Epithelial cell of prostate (primary cell): ENCODE data around the gene EPX.
A peak's percentile ranks its signal among the peaks of the same experiment; 100 is the strongest.

Experiments
- DNase-seq: peaks from one replicate; pipeline ENCODE4 v3.0.0-alpha.2; 2011; ENCODE audit warnings: low read depth, low spot score
- H3K27ac ChIP-seq: fragments of 450-650 bp; 2 replicates; pipeline ENCODE4 v1.5.1; 2017; ENCODE audit warnings: mild to moderate bottlenecking

EPX gene

DNA sequence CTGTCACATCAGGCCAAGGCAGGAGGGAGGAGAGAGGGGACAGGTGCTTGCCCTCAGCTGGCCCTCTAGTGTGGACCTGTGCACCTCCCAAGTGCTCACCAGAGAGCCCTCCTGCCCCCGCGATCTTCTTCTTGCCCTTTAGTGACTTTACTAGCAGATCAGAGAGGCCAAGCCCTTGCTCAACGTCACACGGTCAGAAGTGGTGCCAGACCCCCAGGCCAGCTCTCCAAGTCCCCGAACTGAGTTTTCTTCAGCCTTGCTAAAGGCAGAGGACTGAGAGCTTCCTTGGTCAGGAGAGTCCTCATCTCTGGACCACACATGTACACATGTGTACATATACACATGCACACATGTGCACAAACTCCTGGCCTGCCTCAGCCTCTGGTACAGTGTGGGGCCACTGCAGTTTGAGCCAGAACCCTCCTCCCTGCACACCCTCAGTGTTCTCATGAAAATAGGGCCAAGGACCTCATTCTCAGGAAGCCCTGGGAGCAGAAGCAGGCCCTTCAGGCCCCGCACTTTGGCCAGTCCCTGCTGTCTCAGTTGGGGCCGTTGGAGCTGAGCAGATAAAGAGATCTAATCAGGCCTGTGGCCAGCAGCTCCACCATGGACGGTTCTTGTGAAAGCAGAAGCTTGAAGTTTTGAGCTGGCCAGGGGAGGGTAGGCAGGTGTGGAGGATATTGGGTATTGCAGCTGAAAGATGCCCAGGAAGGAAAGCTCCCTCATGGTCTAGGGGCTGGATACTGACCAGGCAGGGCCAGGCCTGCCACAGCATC is 7.4 kb upstream of the EPX start:
- no peak for DNase-seq
- no peak overlapping the region for H3K27ac ChIP-seq

DNA sequence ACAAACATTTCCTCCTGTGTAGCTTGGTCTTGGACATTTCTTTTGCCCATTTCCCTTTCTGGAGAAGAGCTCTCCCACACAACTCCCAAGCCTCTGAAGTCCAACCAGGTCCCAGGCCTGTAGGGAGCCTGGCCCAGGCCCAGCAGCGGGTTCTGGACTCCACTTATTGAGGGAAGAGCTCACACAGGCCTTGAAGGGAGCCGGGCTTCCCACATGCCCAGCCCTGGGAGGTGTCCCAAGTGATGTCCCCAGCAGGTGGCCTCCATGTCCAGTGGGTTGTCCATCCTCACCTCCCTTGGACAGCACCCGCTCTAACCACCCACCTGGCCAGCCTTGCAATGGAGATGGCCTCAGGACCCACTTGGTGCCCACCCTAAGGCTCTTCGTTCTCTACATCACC is 5.9 kb upstream of the EPX start:
- H3K27ac ChIP-seq: no peak overlapping the region
- DNase-seq: no peak

DNA sequence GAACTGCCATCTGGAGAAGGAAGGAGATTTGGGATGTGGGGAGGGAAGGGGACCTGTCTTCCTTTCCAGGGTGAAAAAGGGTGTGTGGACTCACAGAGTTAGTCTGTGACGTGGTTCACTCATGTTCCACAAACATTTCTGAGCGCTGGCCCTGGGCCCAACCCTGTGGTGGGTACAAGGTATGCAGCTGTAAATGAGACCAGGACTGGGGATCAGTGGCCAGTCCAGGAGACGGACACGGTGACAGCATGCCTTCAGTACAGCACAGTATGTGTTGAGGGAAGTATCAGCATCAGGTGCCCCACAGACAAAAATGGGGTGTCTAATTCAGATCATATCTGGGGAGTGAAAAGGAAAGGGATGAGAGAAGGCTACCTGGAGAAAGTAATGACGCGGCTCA is 5.5 kb upstream of the EPX start:
- H3K27ac ChIP-seq: no peak overlapping the region
- DNase-seq: no peak

DNA sequence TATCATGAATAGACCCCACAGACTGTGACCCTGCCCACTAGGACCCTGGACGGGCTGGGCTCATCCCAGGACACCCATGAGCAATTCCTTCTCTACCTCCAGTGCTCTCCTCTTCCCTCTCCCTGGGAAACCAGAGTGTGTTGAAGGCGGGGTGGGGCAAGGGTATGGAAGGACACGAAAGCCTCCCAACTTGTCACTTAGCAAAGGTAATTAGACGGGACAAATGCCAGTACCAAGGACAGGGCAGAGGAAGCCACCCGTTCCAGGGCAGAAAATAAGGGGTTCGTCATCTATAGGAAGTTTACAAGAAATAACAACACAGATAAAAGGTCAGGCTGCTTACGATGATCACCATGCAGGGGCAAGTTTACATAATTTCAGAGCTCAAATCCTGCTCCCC is 4.9 kb upstream of the EPX start:
- no peak overlapping the region for H3K27ac ChIP-seq
- no peak for DNase-seq

DNA sequence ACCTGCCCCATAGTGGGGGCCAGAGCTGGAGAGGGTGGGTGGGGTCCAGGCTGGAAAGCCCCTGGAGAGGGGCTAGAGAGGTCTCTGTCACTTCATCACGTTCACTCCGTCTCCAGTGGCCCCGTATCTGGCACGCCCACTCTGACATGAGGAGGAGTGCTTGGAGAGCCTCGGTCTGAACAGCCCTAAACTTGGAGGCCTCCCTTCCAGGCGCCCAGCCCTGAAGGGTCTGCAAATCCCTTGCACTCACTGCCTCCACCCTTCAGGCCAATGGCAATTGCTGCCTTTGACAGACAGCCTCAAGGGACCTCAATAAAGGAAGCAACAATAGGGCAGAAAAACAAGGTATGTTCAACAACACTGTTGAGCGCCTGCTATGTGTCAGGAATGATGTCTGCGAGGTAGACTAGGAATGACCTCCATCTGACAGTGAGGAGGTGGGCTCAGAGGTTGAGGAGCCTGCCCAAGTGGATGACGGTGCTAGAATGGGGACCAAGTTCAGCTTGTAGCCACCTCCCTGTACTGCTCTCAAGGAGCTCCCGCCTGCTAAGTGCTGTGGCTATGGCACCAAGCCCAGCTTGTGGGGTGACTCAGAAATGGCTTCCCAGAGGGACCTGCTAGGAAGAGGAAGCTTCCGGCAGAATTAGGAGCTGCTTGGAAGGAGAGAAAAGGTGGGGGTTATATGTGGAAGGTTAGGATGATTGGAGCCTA is 2.9 kb upstream of the EPX start:
- peak; percentile 48 for DNase-seq
- H3K27ac ChIP-seq: no peak overlapping the region

DNA sequence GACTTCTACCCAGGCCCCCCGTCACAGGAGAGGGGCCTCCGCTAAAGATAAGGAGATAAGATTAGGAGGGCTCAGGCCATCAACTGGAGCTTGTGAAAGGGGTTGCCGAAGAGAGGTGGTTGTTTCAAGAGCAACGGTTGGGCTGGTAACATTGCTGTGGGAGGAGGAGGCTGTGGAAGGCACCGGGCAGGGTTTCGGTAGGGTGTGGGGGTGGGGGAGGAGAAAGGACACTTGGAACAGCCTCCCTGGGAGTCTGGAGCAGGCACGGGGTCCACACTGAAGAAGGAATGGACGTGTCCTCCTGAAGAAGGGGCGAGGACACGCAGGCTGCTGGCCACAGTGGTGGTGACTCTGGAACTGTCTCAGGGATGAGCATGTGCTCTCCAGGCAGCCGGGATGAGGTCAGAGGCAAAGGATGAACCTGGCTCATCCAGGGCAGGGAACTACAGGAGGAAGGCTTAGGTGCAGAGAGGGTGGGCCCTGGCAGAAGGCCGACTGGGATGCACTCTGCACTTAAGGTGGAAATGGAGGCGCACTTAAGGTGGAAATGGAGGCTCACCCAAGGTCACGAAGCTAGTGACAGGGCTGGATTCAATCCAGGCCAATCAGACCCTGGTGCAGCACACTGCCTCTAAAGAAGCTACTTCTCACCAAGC is 1.2 kb upstream of the EPX start:
- DNase-seq: no peak
- H3K27ac ChIP-seq: no peak overlapping the region

DNA sequence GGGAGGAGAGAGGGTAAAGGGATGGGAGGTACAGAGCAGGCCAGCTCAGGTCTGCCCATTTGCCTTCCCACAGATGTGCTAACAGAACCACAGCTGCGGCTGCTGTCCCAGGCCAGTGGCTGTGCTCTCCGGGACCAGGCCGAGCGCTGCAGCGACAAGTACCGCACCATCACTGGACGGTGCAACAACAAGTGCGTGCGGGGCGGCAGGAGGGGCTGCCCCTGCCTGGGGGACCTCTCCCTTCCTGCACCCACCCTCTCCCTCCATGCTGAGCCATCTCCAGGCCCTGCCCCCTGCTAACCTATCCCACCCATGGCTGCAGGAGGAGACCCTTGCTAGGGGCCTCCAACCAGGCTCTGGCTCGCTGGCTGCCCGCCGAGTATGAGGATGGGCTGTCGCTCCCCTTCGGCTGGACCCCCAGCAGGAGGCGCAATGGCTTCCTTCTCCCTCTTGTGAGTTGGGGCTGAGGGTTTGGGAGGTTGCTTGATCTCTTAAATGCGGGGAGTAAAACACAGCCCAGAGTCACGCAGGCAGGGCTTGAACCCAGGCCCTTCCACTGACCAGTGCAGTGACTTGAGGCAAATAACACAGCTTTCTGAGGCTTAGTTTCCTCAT is 1.2 kb downstream of the EPX start:
- no peak overlapping the region for H3K27ac ChIP-seq
- no peak for DNase-seq

DNA sequence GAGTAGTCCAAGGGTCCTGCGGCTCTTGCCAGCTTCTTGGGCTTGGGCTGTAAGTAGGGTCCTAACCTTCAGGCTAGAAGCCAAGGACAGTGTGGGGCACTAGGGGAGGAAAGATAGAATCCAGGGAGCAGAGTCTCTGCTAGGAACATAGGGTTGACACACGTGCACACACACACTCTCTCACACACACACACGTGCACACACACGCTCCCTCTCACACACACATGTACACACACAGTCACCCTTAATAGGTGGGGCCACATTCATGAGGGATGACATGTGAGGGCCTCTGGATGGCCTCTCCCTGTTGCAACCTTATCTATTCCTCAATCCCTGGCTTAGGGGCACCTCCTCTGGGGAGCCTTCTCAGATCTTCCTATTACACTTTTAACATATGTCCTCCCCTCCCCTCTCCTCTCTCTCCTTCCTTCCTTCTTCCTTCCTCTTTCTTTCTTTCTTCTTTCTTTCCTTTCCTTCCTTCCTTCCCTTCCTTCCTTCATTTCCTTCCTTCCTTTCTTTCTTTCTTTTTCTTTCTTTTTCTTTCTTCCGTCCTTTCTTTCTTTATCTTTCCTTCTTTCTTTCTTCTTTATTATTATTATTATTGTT is 3.1 kb downstream of the EPX start:
- no peak for DNase-seq
- no peak overlapping the region for H3K27ac ChIP-seq

DNA sequence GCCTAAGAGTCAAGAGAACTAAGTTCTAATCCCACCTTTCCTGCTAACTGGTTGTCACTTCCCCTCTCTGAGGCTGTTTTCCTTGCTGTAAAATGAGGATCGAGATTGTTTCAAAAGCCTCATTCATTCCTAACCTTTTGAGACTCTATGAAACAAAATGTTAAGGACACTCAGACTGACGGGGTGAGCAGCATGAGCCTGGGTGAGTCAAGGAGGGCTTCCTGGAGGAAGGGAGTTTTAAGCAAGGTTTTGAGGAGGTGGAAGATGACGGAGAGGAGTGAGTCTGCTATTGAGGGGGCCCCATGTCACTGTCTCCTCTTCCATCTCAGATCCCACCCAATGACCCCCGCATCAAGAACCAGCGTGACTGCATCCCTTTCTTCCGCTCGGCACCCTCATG is 4.1 kb downstream of the EPX start:
- H3K27ac ChIP-seq: no peak overlapping the region
- DNase-seq: no peak

DNA sequence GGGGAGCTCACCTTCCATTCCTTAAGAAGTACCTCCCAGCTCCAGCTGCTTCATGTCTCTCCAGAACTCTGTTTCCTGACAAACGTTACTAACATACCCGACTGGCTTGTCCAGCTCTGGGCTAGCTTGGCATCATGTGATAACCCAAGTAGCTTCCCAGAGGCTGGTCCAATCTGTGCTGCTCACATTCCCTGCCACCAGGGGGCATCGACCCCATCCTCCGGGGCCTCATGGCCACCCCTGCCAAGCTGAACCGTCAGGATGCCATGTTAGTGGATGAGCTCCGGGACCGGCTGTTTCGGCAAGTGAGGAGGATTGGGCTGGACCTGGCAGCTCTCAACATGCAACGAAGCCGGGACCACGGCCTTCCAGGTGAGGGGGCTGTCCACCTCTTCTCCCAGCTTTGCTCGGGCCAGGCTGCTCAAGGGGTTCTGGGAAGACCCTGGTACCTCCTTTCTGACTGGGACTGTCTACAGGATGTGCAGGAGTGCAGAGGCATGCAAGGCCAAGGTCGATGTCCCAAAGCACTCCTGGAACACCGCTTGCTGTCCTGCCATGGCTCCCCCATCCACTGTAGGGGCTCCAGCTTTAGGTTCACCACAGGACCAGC is 7.6 kb downstream of the EPX start:
- DNase-seq: no peak
- H3K27ac ChIP-seq: no peak overlapping the region

DNA sequence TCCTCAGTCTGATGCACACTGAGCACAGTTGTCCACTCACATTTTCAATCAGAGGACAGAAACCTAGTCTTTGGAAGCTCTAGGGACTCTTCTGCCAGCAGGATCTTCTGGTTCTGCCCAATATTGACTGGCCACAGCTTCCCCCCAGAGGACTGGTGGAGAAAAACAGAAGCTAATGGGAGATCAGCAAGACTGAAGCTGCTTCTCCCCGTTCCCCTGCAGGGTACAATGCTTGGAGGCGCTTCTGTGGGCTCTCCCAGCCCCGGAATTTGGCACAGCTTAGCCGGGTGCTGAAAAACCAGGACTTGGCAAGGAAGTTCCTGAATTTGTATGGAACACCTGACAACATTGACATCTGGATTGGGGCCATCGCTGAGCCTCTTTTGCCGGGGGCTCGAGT is 10.3 kb downstream of the EPX start:
- H3K27ac ChIP-seq: no peak overlapping the region
- no peak for DNase-seq

DNA sequence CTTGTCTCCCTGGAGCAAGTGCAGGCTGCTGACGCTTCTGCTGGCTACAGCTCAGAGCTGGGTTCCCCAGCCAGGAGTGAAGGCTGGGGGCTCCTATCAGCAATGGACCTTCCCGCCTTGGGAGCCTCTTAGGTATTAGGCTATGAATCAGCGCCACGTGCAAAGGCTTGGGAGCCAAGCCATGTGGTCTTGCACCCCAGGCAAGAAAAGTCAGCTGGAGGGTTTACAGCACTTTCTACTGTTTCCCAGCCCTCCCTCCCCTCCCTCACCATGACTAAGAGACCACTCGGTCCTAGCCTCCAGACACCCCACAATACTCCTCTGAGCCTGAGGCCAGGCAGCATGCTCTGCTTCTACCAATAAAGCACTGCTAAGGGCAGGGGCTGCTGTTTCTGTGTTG is 12.3 kb downstream of the EPX start:
- DNase-seq: no peak
- H3K27ac ChIP-seq: no peak overlapping the region

DNA sequence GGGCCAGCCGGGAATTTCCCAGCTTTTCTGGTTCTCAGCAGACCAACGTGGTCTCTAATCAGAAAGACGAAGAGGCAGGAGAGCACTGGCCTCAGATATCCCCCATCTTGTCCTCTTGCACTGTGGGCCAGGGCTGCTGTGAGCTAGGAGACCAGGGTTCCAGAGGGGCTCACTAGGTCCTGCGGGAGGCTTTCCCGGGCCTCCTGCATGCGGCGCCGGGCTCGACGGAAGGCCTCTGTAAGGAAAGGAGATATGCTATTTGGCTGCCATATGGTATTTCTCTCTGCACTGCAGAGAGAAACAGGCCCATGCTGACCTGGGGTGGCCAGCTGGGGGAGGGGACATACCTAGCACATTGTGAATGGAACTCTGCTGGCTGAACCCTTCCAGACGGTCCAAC is 13.4 kb downstream of the EPX start:
- no peak for DNase-seq
- no peak overlapping the region for H3K27ac ChIP-seq

DNA sequence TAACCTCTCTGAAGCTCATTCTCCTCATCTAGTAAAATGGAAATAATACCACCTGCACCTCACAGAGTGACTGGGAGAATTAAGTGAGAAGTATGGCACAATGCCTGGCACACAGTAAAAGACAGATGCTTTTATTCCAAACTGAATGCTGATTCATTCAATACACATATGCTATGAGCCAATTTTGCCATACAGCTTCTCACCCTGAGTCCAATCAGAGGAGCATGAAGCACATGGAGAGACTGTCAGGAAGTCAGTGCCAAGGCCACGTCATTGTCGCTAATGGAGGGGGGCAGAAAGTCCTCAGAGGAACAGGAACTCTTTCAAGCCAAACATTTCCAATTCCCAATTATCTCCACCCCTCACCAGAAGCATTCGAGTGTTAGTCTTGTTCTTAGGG is 14.9 kb downstream of the EPX start:
- no peak for DNase-seq
- no peak overlapping the region for H3K27ac ChIP-seq

DNA sequence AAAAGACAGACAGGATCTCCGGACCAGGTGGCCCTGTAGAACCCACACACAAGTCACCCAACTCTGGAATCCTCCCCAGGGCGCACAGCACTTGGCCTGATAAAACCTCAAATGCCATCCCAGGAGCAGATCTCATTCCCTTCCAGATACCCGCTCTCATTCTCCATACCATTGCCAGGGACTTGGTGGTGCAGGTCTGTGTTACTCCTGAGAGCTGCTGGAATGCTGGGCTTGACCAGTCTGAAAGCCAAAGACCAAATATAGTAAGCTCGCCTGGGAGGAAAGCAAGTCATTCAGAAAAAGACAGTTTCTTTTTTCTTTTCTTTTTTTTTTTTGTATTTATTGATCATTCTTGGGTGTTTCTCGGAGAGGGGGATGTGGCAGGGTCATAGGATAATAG is 15.8 kb downstream of the EPX start:
- no peak overlapping the region for H3K27ac ChIP-seq
- no peak for DNase-seq

DNA sequence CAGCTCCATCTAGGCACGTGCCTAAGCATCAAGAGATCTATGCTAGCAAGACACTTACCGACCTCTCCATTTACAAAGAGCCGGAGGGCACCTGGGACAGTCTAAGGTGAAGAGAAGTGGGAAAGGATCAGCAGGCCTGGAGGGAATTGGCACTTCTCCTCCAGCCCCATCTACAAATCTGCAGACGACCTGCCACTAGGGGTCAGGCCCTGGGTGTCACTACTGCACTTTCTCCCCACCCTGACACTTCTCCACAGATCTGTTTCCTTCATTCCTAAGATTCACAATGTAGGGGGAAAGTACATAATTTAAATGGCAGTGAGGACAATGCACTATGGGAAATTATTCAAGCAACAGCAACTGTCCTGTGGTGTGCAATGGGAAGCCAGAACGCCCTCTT is 18.4 kb downstream of the EPX start:
- DNase-seq: no peak
- H3K27ac ChIP-seq: no peak overlapping the region

DNA sequence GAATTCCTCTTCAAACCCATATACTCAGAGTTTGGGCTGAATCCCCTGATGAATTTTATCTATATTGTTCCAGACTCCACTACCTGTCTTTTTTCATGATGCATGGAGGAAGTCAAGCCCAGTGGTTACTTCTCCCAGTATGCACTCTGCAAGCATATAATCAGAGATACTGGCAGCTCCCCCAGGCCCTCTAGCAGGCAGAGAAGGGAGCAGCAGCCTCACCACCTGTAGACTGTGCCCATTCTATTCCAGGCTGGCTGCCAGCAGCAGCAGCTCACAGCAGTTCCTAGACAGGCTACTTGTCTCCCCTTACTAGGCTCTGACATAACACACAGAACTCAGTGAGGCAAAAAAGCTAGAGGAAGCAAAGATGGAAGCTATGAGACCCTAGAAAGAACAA is 23.2 kb downstream of the EPX start:
- no peak overlapping the region for H3K27ac ChIP-seq
- DNase-seq: no peak

DNA sequence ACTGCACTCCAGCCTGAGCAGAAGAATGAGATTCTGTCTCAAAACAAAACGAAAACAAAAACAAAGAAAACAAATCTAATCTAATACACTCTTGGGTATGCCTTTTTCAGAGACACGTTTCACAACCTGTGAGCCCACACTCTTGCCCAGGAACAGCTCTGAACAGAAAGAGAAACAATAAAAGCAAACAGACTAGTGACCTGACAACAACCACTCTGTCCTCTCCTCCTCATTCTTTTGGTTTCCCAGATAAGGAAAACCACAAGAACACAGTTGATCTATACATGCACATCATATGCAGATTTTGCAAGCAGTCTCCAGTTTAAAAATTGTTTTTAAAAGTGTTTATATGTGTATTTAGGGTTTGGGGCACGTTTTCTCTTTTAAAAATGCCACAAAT is 25.2 kb downstream of the EPX start:
- no peak overlapping the region for H3K27ac ChIP-seq
- DNase-seq: no peak

DNA sequence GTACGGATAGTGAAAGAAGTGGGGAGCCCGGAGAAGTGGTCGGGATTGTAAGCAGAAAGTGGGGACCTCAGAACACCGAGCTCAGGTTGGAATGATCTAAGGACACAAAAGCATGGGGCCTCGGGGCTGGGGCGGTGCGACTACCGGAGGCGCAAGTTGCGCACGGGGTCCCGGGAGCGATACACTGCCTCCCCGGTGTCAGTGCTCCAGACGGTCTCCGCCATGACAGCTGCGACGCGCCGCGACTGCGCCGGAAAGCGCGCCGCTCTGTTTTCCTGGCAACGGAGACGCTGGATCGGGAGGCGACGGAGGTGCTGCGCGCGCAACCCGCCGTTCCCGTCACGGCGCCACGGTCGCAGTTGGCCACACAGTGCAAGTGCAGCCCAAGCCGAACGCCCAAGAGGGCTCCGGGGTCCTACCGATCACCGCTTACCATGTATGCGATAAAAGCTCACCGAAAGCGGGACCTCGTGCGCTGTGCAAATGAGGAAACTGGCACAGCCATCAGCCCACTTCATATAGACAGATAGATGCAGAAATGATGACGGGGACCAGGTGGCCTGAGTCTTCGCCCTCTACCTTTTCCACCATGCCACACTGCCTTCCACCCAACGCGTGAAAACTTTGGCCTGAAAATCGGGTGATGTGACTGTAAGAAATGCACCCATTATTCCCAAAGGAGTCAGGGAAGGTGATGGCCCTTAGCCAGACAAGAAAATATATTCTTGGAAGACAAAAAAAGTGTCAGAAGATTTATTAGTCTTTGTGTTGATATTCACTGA is 26.7 kb downstream of the EPX start, which contains the start of gene MKS1:
MKS1 (minus strand) TSS at position 249 of the 782 bp plus-strand sequence; CDS start at position 224, 25 bp downstream.
- peak within 1 kb of the TSS; percentile 35 for H3K27ac ChIP-seq
- peak; percentile 14 for DNase-seq
